GM08714 (cell line): ENCODE results near the gene NRCAM.
"Not testable (repeated sequence)": the region's sequence is repeated elsewhere in the genome, so short reads cannot be mapped to it uniquely, and the experiment has no call there.

Source experiments
- H3K4me3 ChIP-seq: fragments of 200-500 bp; sonication (Bioruptor generic); 2 replicates; pipeline ENCODE4 v1.5.1; 2014; ENCODE audit warnings: mild to moderate bottlenecking, low read length, inconsistent platforms
- ZNF274 ChIP-seq: IDR thresholded peaks from 2 replicates; pipeline ENCODE4 v1.6.1; 2012; ENCODE audit warnings: mild to moderate bottlenecking, low read depth, low read length

NRCAM gene

DNA sequence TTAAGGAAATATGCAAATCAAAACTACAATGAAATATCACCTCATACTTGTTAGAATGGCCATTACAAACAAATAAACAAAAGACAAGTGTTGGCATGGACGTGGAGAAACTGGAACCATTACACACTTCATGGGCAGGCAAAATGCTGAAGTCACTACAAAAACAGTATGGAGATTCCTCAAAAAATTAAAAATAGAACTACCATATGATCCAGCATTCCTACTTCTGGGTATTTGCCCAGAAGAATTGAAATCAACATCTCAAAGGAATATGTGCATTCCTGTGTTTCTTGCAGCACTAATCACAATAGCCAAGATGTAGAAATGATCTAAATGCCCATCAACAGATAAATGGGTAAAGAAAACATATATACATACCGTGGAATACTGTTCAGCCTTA, 83.6 kb downstream of the NRCAM start:
- no peak overlapping the region for H3K4me3 ChIP-seq
- no peak for TF ChIP-seq ZNF274

DNA sequence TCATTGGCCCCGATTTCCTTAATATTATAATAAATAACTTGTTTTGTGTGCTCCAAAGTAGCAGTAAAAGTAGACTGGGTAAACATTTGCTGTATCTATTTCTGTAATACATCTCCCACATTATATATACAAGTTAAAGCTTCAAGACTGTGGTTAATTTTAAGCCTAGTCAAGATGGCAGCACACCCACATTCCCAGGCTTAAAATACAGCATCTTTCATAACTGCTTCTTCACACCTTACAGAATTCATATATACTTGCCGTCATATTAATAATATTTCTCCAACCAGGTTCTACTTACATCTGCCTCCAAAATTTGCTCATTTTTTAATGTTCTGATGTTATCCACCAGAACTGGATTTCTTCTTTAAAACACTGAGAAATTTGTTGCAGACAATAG, 85.6 kb downstream of the NRCAM start:
- no peak for TF ChIP-seq ZNF274

DNA sequence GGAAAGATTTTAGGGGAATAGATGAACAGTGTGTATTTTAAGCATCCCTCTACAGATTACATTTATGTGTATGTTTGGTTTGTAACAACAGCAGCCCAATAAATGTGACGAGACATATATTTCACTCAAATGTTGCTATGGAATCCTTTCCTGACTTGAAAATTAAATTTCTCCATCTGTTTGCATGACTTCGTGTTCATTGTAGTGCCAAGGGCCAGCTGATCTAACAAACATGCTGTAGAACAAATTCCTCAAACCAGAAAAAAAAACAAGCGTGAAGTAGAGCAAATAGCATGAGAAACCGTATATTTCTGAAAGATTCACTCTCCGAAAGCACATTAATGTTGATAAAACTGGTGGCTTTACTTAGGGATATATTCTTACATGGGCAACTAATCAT, 87.8 kb downstream of the NRCAM start:
- no peak for TF ChIP-seq ZNF274
- H3K4me3 ChIP-seq: no peak overlapping the region

More for the DNA sequence above, 85.6 kb downstream of the NRCAM start:
- no peak overlapping the region for H3K4me3 ChIP-seq

DNA sequence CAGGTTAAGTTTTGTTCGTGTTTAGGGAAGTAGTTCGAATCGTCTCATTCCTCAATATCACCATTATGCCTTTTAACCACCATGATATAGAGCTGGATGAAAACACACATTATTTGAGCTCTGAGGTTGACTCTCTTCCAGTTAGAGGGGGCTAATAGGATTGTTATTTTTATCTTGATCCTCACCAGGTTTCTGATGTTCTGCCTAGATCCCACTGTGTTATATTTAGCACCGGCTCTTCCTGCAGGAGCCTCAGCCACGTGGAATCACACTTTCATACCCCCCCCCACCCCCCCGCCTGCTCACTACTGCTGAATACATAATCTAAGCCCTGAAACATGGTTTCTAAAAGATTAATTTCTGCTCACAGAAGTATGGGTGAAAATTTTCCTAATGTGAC, 88.3 kb downstream of the NRCAM start:
- H3K4me3 ChIP-seq: no peak overlapping the region
- TF ChIP-seq ZNF274: no peak

DNA sequence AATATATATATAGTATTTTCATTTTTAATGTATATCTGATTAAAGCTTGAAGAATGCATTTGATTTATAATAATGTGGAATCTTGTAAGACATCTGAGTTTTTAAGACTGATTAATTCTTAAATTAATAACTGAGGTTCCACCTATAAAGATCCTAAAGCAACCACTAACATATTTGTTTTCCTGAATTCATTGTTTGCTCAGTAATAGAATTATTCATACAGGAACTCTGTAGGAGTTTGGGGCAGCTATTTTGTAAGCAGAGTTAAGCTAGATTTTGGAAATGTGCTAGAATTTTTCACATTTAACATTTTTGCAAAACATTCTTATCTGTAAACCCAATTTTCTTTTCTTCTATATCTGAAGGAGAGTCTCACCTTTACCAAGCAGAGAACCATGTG, 88.9 kb downstream of the NRCAM start:
- no peak for TF ChIP-seq ZNF274
- H3K4me3 ChIP-seq: no peak overlapping the region

DNA sequence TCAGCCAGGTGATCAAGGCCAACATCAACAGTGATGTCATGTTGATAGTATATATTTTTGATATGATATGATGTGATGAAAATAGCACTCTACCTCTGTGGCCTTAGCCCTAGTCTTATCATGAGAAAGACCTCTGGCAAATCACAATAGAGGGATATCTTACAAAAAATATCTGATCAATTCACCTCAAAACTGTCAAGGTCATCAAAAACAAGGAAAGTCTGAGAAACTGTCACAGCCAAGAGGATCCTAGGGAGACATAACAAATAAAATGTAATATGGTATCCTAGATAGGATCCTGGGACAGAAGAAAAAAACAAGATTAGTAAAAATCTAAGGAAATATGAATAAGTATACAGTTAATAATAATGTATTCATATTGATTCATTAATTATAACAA, 92.6 kb downstream of the NRCAM start:
- no peak for TF ChIP-seq ZNF274
- H3K4me3 ChIP-seq: no peak overlapping the region

DNA sequence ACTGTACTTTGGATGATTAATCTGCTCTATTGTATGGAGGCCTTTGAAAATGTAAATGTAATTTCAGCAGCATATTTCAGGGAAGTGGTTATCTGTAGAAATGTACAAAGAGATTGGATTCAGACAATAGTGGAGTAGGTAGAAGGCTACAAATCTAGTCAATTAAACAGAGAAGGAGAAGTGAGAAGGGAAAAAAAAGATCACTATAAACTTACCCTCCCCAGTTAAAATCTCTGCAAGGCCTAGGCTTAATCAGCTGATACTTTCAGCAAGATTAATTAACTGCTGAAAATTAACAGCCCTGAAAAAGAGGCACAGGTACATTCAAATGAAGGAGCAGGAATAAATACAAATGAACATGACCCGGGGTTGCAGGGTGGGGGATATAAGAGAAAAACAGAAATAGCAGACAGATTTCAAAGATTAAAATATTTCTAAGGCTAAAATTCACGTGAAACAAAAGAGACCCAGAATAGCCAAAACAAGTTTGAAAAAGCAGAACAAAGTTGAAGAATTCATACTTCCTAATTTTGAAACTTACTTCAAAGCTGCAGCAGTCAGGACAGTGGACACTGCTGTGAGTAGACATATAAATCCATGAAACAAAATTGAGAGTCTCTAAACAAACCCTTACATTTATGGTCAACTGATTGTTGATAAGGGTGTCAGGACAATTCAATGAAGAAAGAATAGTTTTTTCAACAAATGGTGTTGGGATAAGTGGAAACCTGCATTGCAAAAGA, 96.0 kb downstream of the NRCAM start:
- no peak overlapping the region for H3K4me3 ChIP-seq
- no peak for TF ChIP-seq ZNF274

DNA sequence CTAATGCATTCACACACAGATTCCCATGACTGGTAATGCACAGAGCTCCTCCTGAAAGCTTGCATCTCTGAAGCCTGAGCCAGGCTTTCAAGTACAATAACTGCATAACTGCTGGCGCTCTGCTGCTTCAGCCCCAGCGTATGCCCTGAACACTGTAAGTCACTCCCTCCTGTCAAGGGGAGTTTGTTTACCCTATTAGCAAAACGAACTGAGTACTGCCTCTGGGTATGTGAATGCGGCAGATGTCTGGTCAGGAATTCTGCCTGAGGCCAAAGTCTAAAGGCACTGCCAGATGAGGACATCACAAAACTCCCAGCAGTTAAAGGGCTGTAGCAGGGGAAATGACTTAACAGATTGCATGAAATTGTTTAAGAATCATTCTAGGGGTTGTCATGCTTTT, 97.7 kb downstream of the NRCAM start:
- TF ChIP-seq ZNF274: no peak
- H3K4me3 ChIP-seq: no peak overlapping the region

DNA sequence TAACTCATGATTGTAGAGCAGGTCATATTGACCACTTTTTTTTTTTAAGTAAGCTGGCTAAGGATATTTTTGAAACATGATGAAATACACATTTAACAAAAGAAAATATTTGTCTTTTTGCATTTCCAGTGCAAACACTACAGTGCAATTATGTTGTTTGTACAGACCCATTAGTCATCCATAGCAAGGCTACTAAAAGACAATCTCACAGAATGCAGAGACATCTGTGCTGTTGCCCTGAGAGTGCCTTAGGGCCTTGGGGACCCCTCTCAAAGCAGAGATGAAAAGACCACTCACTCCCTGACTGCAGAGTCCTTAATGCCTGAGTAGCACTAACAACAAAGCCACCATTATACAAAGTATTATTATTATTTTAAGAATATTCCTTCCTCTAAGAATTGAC, 104.5 kb downstream of the NRCAM start:
- H3K4me3 ChIP-seq: no peak overlapping the region
- no peak for TF ChIP-seq ZNF274

DNA sequence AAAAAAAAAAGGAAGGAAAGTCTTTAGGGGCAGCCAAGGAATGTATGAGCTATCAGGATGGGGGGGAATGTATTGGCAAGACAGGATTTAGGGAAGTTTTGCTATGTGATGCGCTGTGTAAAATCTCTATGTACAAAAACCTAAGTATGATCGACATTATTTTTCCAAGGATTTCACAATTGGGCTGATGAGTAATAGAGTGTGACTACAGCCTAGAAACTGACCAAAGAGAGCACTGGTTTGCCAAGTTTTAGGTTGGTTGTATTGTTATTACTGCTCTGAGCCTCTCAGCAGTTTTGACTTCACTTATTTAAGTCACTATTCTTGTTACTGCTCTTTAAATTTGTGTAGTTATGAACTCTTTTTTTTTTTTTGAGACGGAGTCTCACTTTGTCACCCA, 107.3 kb downstream of the NRCAM start:
- TF ChIP-seq ZNF274: no peak
- H3K4me3 ChIP-seq: no peak overlapping the region

DNA sequence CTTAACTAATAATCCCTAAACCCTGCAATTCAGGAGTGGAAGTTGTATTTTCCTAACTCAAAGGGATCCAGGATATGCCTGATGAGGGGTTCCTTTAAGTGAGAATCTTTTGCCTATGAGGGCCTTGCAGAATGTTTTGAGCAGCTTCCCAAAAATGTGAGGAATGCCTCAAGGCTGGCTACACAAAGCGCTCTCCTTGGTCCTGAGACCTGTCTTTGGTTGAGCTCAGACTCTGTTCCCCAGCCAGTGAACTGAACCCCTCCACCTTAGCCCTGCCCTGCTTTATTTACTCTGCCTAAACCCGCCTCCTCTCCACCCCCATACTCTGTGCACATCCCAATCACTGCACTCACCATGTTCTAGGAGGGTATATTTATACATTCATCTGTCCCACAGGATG, 108.6 kb downstream of the NRCAM start:
- TF ChIP-seq ZNF274: no peak
- no peak overlapping the region for H3K4me3 ChIP-seq

DNA sequence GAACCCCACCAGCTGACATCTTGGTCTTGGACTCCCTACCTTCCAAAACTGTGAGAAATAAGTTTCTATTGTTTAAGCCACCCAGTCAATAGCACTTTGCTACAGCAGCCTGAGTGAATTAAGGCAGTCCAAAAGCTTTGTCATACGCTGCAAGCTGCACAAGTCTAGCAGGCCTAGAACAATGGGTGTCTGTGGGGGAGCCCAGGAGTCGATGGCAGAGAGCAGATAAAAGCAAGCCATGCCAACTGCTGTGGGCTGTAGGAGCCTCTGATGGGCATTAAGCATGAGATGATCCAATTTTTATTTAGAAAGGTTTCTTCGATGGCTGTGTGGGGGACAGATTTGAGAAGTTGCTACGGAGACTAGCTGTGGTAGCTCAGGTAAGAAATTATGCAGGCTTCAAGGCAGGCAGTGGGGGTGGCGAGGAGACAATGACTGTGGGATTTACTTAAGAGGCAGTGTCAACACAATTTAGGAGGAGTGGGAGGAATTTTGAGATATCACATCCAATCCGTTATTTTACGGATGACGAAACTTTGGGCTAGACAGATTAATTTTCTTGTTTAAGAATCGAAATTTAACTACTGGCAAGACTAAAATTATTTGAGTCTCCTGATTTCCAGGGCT, 110.4 kb downstream of the NRCAM start:
- no peak overlapping the region for H3K4me3 ChIP-seq
- no peak for TF ChIP-seq ZNF274

DNA sequence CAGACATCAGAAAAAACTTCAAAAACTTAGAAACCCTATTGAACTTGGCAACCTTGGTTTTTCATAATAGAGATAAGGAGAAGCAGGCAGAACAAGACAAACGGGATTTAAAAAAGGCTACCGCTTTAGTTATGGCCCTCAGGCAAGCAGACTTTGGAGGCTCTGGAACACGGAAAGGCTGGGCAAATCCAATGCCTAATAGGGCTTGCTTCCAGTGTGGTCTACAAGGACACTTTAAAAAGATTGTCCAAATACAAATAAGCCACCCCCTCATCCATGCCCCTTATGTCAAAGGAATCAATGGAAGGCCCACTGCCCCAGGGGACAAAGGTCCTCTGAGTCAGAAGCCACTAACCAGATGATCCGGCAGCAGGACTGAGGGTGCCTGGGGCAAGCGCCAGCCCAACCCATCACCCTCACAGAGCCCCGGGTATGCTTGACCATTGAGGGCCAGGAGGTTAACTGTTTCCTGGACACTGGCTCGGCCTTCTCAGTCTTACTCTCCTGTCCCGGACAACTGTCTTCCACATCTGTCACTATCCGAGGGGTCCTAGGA, 115.3 kb downstream of the NRCAM start:
- no peak for TF ChIP-seq ZNF274
- H3K4me3 ChIP-seq: no peak overlapping the region

DNA sequence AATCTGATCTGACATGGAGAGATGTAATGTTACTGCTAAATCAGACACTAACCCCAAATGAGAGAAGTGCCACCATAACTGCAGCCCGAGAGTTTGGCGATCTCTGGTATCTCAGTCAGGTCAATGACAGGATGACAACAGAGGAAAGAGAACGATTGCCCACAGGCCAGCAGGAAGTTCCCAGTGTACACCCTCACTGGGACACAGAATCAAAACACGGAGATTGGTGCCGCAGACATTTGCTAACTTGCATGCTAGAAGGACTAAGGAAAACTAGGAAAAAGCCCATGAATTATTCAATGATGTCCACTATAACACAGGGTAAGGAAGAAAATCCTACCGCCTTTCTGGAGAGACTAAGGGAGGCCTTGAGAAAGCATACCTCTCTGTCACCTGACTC, 115.8 kb downstream of the NRCAM start:
- H3K4me3 ChIP-seq: not testable (repeated sequence)

DNA sequence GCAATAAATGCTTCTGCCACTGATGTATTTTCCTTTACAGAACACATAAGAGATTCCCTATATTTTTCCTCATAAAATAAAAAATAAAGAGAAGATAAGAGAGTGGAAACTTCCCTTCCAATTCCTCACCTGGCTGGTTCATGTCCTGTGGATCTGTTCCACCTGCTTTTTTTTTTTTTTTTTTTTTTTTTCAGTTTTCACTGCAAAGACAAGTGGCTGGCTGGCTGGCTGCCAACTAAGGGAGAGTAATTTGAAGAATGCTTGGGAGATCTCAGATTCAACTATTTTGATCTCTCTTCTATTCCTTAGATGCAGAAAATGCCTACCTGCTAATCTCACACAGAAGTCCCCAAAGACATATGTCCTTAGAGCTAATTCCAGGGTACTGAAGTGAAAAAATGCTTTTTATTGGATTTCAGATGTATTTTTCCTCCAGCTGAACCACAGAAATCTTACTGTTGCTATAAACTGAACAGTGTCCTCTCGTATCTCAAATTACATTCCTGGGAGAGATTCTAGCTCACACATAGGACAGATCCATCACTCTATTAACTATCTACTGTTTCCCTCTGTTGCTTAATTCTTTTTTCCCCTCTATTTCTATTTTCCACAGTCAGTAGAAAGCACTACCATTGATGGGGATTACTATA, 120.8 kb downstream of the NRCAM start:
- H3K4me3 ChIP-seq: no peak overlapping the region
- no peak for TF ChIP-seq ZNF274

DNA sequence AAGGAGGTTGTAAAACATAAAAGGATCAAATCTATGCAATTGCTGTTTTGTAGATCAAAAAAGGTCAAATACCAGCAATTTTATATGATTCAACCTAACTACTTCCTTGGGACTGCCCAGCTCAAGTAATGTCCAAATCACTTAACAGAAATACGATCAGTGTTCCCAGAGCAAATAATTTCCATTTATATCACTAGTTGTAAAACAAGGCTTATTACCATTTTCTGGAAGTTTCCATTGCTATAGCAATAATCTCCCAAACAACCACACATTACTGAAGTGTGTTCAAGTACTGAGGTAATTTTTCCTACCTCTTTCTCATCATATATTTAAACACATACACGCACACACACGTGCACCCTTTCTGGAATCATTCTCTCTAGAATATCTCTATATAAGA, 123.3 kb downstream of the NRCAM start:
- H3K4me3 ChIP-seq: no peak overlapping the region
- TF ChIP-seq ZNF274: no peak
